KOPT-K1 (cell line): Measurements from ENCODE around the gene GLIPR1L2.

Source experiments
- H3K27ac ChIP-seq: fragments of 200-600 bp; sonication (generic); 2 replicates; pipeline ENCODE4 v1.5.1; 2016; ENCODE audit warnings: antibody characterized with exemption, mild to moderate bottlenecking, low read depth, low read length; ENCODE audit not compliant: poor library complexity, severe bottlenecking
- H3K36me3 ChIP-seq: fragments of 200-600 bp; sonication (generic); 2 replicates; pipeline ENCODE4 v1.5.1; 2017; ENCODE audit warnings: antibody characterized with exemption, mild to moderate bottlenecking, low read length, moderate library complexity; ENCODE audit not compliant: insufficient read depth
- H3K9me3 ChIP-seq: fragments of 200-600 bp; sonication (generic); 2 replicates; pipeline ENCODE4 v1.5.1; 2017; ENCODE audit warnings: antibody characterized with exemption, low read length, mild to moderate bottlenecking; ENCODE audit not compliant: insufficient read depth, poor library complexity, severe bottlenecking

The GLIPR1L2 gene

GRCh38 chr12:75478116-75478794 is 87.4 kb downstream of the GLIPR1L2 start:
- peak overlapping the region; percentile 7 for H3K27ac ChIP-seq
- no peaks in the 10 kb centered on the region for H3K9me3 ChIP-seq
- no peaks in the 10 kb centered on the region for H3K36me3 ChIP-seq

GRCh38 chr12:75479963-75480461 is 89.1 kb downstream of the GLIPR1L2 start:
- Histone ChIP-seq H3K27ac (peak overlapping the region; percentile 66), H3K36me3 (no peaks in the 10 kb centered on the region), H3K9me3 (no peaks in the 10 kb centered on the region)

GRCh38 chr12:75480469-75480949 is 89.6 kb downstream of the GLIPR1L2 start, which contains the start of gene GLIPR1:
Gene GLIPR1, plus strand, starts transcription at chr12:75480755. Its CDS starts 126 bp downstream, at chr12:75480881.
- Histone ChIP-seq H3K9me3 (no peaks in the 10 kb centered on the region), H3K27ac (peak within 1 kb of the TSS; percentile 66)

GRCh38 chr12:75481013-75481705 is 90.3 kb downstream of the GLIPR1L2 start:
- H3K27ac ChIP-seq, result peak overlapping the region; percentile 66
- H3K36me3 ChIP-seq, result 0 out of 2 replicates have a peak, but pooled peaks cover 4% of the 10 kb centered on the region
- H3K9me3 ChIP-seq, result no peaks in the 10 kb centered on the region

More at GRCh38 chr12:75480469-75480949, 89.6 kb downstream of the GLIPR1L2 start, which contains the start of gene GLIPR1:
- no peaks in the 10 kb centered on the region for H3K36me3 ChIP-seq

GRCh38 chr12:75481774-75482173 is 90.9 kb downstream of the GLIPR1L2 start:
- peak overlapping the region; percentile 66 for H3K27ac ChIP-seq
- H3K36me3 ChIP-seq, result 0 out of 2 replicates have a peak, but pooled peaks cover 4% of the 10 kb centered on the region
- no peaks in the 10 kb centered on the region for H3K9me3 ChIP-seq
